HFFc6 (cell line): ENCODE data around the gene BLOC1S6. TPM values are rescaled to one million over a fixed set of nuclear protein-coding genes. Genes with fewer than 3 reads are reported as not detected.

Experiments
- DNase-seq: peaks from one replicate; pipeline ENCODE4 v3.0.0-alpha.2; 2018
- H3K27ac Mint-ChIP-seq: 2 replicates; pipeline ENCODE4 v1.8.0; 2020; ENCODE audit warnings: mild to moderate bottlenecking, mixed read lengths
- H3K27me3 Mint-ChIP-seq: 2 replicates; pipeline ENCODE4 v1.8.0; 2021; ENCODE audit warnings: mild to moderate bottlenecking, moderate library complexity, mixed read lengths; ENCODE audit not compliant: insufficient read depth
- H3K36me3 Mint-ChIP-seq: 2 replicates; pipeline ENCODE4 v1.8.0; 2021; ENCODE audit warnings: low read depth, mixed read lengths
- H3K4me1 Mint-ChIP-seq: 2 replicates; pipeline ENCODE4 v1.8.0; 2020; ENCODE audit warnings: low read depth, mixed read lengths
- H3K4me3 Mint-ChIP-seq: 2 replicates; pipeline ENCODE4 v1.8.0; 2020; ENCODE audit warnings: mild to moderate bottlenecking, moderate library complexity, mixed read lengths
- H3K9me3 Mint-ChIP-seq: 2 replicates; pipeline ENCODE4 v1.8.0; 2020; ENCODE audit warnings: mild to moderate bottlenecking, mixed read lengths
- total RNA-seq, 6 experiments: library from RNA; stranded (reverse); fragmentation: NEBNext Ultra II Directional; extraction: Animal tissue kit (Norgen Biotek cat#: 25700); gene quantifications; 2 replicates in 1 of 6; 3 replicates in 5 of 6; pipeline ENCODE4 v1.2.3, GENCODE V29; 2021
- TF ChIP-seq, protein P1 (sequence below): fragments of 200-600 bp; sonication (generic); IDR thresholded peaks from 2 replicates; pipeline ENCODE4 v1.5.0; 2021; ENCODE audit warnings: antibody characterized with exemption, mild to moderate bottlenecking

BLOC1S6 gene
- total RNA-seq, 6 experiments from 2014 or later = 55.2 to 67.2 (median 59.4) TPM

DNA sequence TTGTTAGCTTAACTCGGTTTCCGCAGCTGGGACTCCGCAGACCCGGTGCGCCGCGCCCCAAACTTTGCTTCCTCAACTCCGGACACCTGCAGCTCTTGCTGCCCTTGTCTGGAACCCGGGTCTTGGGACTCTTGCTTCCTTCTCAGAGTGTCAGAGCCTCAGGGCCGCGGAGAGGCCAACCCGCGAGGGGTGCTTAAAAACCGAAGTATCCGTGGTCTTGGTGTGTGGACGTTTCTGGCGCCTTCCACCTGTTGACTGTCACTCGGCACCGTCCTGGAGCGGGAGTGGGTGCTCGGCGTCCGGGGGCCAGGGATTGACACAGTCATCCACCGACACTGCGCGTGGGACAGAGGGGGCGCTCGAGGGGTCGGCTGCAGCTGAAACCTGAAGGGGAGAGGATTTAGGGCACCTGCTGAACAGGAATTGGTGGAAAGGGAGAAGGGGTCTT, 48.0 kb downstream of the BLOC1S6 start:
- no peaks in the 10 kb centered on the region for H3K9me3 Mint-ChIP-seq
- H3K27me3 Mint-ChIP-seq = no peaks in the 10 kb centered on the region
- no peaks in the 10 kb centered on the region for H3K36me3 Mint-ChIP-seq
- peak; percentile 15 for DNase-seq
- H3K27ac Mint-ChIP-seq = peak overlapping the region; percentile 83
- H3K4me1 Mint-ChIP-seq = peaks cover 62% of the 10 kb centered on the region
- H3K4me3 Mint-ChIP-seq = peak overlapping the region; percentile 99
- TF ChIP-seq, protein P1, sequence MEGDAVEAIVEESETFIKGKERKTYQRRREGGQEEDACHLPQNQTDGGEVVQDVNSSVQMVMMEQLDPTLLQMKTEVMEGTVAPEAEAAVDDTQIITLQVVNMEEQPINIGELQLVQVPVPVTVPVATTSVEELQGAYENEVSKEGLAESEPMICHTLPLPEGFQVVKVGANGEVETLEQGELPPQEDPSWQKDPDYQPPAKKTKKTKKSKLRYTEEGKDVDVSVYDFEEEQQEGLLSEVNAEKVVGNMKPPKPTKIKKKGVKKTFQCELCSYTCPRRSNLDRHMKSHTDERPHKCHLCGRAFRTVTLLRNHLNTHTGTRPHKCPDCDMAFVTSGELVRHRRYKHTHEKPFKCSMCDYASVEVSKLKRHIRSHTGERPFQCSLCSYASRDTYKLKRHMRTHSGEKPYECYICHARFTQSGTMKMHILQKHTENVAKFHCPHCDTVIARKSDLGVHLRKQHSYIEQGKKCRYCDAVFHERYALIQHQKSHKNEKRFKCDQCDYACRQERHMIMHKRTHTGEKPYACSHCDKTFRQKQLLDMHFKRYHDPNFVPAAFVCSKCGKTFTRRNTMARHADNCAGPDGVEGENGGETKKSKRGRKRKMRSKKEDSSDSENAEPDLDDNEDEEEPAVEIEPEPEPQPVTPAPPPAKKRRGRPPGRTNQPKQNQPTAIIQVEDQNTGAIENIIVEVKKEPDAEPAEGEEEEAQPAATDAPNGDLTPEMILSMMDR = peak; percentile 72

- Mint-ChIP-seq H3K36me3 (no peaks in the 10 kb centered on the region), H3K4me1 (peaks cover 66% of the 10 kb centered on the region), H3K9me3 (no peaks in the 10 kb centered on the region), H3K27me3 (no peaks in the 10 kb centered on the region), H3K4me3 (peak overlapping the region; percentile 99), H3K27ac (peak overlapping the region; percentile 83)
- TF ChIP-seq, protein P1 = no peak
- DNase-seq = no peak
These were observed 48.6 kb downstream of the BLOC1S6 start for GRCh38 chr15:45635763-45636292.

DNA sequence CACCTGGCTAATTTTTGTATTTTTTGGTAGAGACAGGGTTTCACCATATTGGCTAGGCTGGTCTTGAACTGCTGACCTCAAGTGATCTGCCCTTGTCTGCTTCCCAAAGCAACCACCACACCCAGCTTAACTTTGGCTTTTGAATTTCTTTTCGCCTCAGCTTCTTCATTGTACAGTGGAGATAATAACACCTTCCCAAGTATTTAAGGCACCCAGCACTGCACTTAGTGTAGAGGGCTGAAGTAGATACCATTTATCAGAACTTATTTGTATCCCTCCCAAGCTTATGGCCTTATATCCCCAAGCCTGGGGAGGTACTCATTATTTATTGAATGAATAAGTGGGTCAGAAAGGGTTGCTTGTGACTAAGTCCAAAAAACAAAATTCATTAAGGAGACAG, 50.0 kb downstream of the BLOC1S6 start:
- peak overlapping the region; percentile 95 for H3K27ac Mint-ChIP-seq
- H3K9me3 Mint-ChIP-seq = no peaks in the 10 kb centered on the region
- peak; percentile 9 for DNase-seq
- peak overlapping the region; percentile 85 for H3K4me3 Mint-ChIP-seq
- TF ChIP-seq, protein P1 = no peak
- no peaks in the 10 kb centered on the region for H3K36me3 Mint-ChIP-seq
- no peaks in the 10 kb centered on the region for H3K27me3 Mint-ChIP-seq
- H3K4me1 Mint-ChIP-seq = peaks cover 68% of the 10 kb centered on the region

DNA sequence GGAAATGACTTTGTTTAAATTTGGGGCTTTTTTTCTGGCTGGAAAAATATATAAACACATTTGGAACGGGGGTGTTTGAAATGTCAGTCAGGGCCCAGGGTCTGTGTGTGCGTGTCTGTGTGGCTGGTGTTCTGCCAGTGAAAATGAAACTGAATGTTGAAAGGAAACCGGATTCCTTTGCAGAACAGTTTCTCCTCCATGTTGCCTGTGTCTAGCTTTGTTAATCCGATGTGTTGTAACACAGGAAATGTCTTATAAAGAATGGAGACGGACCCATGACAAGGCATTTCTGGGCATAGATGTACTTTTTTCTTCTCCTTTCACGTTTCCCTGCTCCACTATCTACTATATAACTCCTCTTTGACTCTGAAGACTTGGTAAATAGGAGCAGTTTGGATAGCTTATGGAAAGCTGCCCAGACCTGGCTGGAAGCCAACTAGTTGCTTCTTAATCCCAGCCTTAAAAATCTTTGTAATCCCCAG, 50.4 kb downstream of the BLOC1S6 start:
- no peaks in the 10 kb centered on the region for H3K36me3 Mint-ChIP-seq
- DNase-seq = peak; percentile 73
- no peaks in the 10 kb centered on the region for H3K27me3 Mint-ChIP-seq
- peak overlapping the region; percentile 95 for H3K27ac Mint-ChIP-seq
- H3K4me1 Mint-ChIP-seq = peaks cover 68% of the 10 kb centered on the region
- TF ChIP-seq, protein P1 = no peak
- no peaks in the 10 kb centered on the region for H3K9me3 Mint-ChIP-seq
- peak overlapping the region; percentile 85 for H3K4me3 Mint-ChIP-seq

GRCh38 chr15:45640616-45641015, 53.4 kb downstream of the BLOC1S6 start:
- TF ChIP-seq, protein P1 = no peak
- H3K9me3 Mint-ChIP-seq = no peaks in the 10 kb centered on the region
- H3K4me1 Mint-ChIP-seq = peaks cover 88% of the 10 kb centered on the region
- peak overlapping the region; percentile 91 for H3K27ac Mint-ChIP-seq
- H3K36me3 Mint-ChIP-seq = no peaks in the 10 kb centered on the region
- H3K27me3 Mint-ChIP-seq = peaks cover 6% of the 10 kb centered on the region; the same call in 1 of the 2 replicates
- H3K4me3 Mint-ChIP-seq = peak overlapping the region; percentile 75
- peak; percentile 94 for DNase-seq
